8988T (cell line): ENCODE measurements around the gene PHF13.
"Not testable (repeated sequence)": the region's sequence is repeated elsewhere in the genome, so short reads cannot be mapped to it uniquely, and the experiment has no call there.

Experiments used
- DNase-seq: peaks from one replicate; pipeline ENCODE4 v3.0.0; 2011

Gene PHF13

DNA sequence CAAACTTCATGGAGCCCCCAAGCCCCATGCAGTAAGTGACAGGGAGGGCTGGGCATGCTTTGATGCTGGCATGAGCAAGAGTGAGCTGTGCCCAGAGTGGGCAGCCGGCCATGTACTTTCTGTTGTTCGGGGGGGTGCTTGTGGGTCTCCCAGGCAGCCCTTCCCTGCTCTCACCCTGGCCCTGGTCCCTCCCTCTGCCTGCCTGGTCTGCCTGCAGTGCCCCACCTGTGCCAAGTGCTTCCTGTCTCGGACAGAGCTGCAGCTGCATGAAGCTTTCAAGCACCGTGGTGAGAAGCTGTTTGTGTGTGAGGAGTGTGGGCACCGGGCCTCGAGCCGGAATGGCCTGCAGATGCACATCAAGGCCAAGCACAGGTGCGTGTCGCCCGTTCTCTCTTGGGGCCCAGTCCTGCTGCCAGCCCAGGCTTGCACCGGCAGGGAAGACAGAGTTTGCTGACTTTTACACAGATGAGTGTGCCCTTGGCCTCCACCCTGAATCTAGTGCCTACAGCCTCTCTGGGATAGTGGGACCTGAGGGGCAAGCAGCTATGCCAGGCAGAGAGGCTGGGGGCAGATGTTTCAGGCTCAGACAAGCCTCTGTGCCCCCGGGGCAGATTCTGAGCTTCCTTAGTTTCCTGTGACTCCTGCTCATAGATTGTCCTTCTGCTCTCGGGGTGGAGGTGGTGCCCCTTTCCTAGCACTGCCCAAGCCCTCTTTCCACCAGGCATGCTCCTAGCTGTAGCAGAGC is 26.1 kb upstream of the PHF13 start:
- no peak for DNase-seq

DNA sequence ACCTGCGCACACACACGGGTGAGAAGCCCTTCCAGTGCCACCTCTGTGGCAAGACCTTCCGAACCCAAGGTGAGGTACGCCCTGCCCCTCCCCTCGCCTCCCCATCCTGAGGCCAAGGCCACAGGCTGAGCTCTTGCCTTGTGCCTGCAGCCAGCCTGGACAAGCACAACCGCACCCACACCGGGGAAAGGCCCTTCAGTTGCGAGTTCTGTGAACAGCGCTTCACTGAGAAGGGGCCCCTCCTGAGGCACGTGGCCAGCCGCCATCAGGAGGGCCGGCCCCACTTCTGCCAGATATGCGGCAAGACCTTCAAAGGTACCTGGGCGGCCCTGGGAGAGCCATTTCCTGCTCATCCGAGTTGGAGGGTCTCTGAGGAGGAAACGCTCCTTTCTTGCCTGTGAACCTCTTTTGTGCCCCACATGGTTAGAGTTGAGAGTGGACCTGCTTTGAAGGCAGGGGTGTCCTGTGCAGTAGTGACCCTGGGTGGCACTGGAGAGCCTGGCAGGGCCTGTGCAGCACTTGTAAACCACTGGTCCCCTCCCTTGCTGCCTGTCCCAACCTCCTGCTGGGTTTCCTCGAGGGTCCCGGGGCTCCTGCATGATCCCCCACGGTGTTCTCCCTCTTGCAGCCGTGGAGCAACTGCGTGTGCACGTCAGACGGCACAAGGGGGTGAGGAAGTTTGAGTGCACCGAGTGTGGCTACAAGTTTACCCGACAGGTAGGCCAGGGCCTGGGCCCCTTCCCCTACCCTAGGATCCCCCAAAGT is 25.2 kb upstream of the PHF13 start:
- no peak for DNase-seq

DNA sequence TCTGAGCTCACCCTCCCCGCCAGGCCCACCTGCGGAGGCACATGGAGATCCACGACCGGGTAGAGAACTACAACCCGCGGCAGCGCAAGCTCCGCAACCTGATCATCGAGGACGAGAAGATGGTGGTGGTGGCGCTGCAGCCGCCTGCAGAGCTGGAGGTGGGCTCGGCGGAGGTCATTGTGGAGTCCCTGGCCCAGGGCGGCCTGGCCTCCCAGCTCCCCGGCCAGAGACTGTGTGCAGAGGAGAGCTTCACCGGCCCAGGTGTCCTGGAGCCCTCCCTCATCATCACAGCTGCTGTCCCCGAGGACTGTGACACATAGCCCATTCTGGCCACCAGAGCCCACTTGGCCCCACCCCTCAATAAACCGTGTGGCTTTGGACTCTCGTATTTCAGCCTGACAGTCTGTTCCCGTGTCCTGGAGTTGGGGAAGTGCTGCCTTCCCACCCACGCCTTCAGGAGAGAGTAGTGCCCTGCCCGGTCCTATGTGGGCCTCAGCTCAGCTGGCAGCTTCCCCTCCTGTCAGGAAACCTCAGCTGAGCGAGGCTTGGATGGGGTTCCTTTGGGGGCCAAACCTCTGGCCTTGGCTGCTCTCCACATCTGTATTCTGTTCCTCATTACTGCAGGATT is 24.5 kb upstream of the PHF13 start:
- no peak for DNase-seq

GRCh38 chr1:6590046-6590445 is 23.5 kb upstream of the PHF13 start:
- no peak for DNase-seq

DNA sequence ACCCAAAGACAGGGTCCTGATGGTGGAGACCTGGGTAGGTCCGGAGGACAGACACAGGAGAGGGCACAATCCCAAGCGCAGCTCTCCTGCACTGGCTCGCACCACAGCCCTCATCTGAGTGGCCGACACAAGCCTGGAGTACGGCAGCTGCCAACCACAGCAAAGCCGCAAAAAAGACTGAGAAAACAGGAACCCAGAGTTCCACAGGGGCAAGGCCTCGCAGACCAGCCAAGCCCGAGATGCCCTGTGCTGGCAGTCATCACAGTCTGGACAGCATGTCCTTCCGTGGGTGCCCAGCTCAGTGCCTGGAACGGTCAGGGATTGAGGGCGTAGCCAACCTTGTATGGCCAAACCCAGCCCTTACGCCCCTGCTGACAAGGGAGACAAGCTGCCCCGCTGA is 22.3 kb upstream of the PHF13 start:
- DNase-seq, result no peak

DNA sequence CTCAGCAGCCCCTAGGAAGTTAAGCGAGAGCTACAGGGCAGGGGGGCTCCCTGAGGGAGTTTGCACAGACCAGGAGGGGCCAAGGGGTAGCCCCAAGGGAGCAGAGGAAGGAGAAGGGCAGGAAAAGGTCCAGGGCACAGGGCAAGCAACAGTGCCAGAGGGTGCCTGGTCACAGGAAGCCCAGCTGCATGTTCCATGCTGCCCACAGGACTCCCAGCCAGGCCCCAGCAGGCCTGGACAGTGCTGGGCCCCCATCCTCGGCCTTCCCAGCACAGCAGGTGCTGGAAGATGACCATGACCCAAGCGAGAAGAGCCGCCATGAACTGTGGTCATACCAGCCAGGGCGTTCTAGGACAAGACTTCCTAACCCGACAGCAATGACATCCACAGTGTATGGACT is 21.9 kb upstream of the PHF13 start:
- no peak for DNase-seq

GRCh38 chr1:6592441-6592840 is 21.1 kb upstream of the PHF13 start:
- no peak for DNase-seq

- DNase-seq, result no peak
These were observed 20.5 kb upstream of the PHF13 start for GRCh38 chr1:6592865-6593593.

- DNase-seq, result no peak
These were observed 19.7 kb upstream of the PHF13 start for GRCh38 chr1:6593810-6594209.

DNA sequence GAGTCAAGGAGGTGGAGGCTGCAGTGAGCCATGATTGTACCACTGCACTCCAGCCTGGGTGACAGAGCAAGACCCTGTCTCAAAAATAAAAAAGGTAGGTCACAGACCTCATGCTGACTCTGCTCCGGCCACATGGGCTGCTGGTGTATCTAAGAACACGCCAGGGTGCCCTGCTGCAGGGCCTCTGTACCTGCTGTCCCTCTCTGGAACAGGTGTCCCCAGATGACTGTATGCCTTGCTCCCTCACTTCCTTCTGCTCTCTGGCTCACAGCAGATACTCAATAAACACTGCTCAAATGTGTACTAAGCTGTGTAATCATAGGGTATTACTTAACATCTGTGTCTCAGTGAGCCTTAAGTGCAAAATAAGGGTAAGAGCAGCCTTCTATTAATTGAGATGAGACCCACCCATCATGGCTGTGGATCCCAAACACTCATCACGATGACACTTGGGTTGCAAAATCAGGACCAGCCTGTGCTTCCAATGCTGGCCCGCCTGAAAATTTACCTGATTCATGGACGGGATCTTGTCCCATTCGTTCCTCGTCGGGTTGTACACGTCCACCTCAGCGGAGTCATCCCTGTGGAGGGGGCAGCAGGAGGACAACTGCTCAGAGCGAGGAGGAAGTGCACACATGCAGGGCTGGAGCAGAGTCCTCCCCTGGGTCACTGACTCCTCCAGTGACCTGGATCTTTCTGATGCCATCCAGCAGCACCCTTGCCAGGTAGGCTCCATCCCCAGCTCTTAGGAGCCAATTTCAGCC is 18.4 kb upstream of the PHF13 start:
- no peak for DNase-seq

- no peak for DNase-seq
These were observed 17.2 kb upstream of the PHF13 start for GRCh38 chr1:6596351-6596750.

DNA sequence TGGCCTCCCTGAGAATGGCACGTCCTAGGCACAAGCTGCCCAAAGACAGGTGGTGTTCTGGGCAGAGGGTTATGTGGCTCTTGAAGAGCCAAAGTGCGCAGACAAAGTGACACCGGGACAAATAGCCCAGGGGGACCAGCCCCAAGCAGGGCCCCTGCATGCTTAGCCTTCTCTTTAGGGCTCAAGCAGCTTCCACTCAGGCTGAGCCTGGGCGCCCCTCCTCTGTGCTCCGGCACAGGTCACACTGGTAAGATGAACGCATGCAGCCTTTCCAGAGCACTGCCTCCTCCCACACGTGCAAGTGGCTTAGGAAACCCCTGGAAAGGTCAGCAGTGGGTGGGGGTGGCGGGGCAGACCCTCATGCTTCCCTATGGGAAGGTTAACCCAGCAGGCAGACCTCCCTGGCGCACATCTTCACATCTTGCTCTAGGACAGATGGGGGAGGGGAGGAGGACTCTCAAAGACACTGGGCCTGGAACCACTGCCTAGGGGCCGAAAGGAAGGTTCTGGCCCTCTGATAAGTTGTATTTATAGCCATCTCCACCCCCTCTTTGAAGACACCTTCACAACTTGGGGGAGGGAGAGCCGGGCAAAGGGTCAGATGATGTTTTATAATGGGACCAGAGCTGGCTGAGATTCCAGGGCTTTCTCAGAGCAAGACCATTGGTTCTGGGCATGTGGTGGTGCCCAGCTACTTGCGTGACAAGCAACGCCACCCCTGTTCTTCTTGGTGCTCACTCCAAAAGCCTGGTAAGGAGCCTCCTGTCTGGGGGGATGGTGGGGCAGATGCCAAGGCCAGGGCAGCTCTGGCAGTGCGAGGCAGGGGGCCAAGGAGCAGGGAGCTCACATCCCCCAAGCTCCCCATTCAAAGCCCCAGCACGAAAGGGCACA is 16.4 kb upstream of the PHF13 start:
- no peak for DNase-seq

DNA sequence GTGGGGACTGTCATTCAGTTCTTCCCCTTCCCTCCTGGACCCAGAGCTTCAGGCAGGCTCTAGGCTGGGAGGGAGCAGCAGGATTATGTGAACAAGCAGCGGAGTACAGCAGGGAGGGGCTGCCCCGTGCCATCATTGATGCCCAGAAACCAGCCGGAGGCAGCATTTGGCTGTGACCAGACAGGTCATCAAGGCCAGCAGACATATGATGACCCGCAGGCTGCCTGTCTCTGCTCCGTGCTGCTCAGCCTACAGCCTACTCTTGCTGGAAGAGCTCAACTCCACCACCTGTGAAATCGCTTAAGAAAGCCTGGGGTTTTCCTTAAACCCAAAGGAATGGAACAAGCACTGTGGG is 15.8 kb upstream of the PHF13 start:
- DNase-seq, result no peak

DNA sequence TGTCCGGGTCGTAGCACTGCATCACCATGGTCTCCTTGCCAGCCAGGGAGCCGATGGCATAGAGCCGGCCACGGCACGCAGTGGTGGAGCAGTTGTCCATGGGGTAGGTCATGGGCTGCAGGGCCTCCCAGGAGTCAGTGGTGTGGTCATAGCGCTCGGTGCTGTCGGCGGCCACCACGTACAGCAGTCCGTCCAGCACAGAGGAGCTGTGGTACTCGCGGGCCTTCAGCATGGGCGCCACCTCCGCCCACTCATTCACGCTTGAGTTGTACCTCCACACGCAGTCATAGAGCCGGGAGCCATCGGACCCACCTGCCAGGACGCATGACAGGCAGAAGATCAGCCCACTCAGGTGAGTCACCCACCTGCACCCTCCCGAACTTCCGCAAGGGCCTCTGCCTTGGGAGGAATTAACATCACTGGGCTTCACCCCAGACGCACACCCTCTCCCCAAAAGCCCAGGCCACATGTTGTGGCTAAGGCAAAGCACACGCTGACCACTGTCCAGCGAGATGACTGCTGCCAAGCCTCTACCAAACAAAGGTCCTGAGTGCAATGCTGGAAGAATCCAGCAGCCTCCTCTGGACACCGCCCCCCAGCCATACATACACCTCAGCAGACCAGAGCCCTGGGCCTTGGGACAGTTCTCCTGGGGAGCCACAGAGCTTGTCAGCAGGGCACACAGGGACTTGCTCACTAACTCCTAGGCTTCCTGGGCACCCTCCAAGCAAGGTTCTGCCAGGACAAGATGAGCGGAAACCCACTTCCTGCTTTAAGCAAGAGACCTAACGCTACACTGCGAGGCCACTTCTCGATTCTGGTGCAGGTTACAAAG is 14.2 kb upstream of the PHF13 start:
- DNase-seq, result no peak

DNA sequence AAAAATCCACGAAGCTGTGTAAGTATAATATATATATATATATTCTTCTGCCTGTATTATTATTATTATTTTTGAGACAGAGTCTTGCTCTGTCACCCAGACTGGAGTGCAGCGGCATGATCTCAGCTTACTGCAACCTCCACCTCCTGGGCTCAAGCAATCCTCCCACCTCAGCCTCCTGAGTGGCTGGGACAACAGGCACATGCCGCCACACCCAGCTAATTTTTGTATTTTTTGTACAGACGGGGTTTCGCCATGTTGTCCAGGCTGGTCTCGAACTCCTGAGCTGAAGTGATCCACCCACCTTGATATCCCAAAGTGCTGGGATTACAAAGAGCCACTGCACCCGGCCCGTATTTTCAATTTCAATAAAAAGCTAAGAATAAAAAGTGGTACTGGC is 13.5 kb upstream of the PHF13 start:
- not testable (repeated sequence) for DNase-seq

DNA sequence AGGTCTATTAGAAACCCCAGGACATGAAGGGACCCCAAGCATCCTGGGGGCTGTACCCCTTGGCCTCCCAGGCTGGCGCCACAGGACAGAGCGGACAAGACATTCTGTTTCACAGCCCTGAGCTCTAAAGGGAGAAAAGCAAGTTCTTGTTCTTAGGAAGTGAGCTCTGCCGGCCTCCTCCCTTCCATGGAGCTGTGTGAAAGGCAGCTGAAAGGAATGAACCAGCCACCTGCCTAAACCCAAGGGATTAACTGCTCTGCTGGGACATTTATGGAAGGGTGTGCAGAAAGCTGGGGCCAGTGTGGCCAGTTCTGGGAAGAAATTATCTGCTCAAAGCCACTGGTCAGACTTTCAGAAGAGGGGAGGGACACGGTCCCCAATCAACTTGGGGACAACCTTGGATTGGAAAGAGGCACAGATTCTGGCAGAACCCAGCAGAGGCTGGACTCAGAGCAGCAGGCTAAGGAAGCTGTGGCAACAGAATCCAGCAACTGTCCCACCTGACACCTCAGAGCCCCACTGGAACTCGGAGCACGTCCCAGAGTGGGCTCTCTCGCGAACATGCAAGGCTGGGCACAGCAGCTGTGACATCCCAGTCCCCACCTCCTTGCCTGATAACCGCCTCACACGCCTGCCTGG is 13.0 kb upstream of the PHF13 start:
- no peak for DNase-seq

- no peak for DNase-seq
These were observed 12.2 kb upstream of the PHF13 start for GRCh38 chr1:6601049-6601922.

DNA sequence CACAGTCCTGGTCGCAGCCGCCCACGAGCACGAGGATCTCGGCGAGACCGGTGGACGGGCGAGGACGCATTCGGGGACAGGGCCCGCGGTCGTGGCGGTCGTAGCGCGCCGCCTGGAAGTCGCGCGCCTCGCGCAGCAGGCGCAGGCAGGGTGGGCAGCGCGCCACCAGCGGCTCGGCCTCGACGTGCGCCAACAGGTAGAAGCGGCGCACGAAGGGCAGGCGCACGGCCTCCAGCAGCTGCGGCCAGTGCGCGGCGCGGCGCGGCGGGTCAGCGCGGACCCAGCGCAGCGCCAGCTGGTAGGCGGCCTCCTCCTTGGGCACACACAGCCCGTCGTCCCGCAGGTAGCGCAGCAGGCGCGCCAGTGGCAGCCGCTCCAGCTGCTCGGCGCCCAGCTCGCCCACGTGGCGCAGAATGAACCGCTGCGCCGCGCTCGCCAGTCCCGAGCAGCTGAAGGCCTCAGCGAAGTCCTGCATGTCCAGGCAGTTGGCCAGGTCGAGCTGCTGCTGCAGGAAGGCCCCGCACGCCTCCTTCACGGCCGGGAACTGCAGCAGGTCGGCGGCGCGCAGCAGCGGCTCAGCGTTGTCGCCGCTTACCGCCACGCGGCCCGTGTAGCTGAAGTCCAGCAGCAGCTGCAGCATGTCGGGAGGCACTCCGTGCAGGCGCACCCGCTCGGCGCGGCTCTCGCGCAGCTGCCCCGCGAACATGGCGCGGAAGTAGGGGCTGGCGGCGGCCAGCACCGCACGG is 11.4 kb upstream of the PHF13 start:
- no peak for DNase-seq
